ENCODE measurements around the gene ABCD3.
A peak's percentile ranks its signal among the peaks of the same experiment; 100 is the strongest.

ABCD3 gene

DNA sequence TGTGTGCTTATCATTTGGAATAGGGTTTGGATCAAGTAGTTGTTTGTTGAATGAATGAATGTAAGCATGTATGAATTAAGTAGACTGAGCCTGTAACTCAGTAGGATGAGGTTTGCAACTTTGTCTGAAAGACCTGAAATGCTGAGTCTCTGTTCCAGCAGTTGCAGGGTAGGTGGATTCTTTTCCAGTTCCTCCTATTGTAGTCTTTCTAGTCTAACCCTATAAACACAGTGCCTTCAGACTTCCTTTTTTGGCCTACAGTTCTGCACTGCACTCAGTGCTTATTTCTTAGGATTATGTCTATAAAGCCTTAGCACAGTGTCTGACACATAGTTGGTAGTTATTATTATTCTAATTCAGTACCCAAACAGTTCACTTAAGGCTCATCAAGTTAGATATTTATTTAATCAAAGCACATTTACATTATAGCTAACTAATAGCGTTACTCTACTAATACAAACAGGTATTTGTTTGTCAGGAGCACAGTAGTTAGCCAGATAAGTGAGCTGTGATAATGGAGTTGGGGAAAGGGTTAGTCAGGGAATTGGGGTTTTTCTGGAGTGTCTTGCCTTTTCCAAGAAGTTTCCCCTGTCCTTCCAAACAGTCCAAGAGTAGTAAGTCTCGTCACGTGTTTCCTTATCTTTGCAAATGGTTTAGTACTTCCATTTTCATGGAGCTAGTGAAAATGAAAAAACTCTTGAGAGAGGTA, 45.0 kb downstream of the ABCD3 start:
- peak; percentile 45 to 46 for DNase-seq

DNA sequence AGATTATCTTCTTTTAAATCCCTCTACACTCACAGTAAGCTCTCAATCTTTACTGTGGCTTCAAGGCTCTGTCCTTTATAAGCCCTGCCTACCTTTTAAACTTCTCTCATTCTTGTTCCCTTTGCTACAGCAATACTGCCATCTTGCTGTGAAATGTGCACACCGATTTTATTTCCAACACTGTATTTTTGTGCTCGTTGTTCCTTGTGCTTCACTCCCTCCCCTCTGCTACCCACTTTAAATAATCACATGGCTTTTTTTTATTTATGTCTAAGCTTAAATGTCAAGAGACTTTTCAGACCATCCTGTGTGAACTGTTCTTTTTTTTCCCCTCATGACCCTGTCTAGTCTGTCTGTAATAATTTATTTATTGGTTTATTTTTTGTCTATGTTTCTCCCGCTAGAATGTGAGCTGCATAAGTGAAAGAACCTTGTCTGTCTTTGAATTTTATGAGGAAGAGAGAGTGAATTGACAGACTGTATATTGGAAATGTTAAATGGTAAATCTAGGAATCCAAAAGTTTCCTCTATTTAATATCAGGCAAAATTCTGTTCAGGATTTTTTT, 45.7 kb downstream of the ABCD3 start:
- peak; percentile 21 to 62 for DNase-seq

DNA sequence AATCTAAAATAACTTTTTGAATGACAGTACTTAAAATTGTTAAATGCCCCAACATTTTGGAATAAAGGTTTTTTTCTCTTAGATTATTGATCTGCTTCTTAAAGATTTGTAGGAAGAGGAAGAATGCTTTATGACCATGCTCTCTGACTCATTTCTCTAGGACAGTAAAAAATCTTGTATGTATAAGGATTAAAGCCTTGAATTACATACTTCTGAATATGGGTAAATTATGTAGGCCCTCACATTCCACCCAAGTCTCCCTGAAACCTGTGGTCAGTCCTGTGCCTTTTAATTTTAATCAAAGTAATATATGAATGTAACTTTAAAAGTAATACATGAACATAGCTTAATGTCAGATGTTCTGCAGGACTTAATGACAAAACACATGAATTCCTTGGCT, 50.5 kb downstream of the ABCD3 start:
- DNase-seq = no peak

DNA sequence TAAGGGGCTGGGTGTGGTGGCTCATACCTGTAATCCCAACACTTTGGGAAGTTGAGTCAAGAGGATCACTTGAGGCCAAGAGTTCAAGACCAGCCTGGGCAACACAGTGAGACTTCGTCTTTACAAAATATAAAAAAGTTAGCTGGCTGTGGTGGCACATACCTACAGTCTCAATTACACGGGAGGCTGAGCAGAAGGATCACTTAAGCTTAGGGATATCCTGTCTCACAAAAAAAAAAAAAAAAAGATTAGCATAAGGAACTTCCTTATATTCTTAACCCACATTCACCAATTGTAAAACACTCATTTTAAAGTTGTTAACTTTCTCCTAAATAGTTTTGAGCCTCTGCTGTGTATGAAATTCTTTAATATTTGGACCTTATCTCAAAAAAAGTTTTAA, 53.1 kb downstream of the ABCD3 start:
- peak in 1 of 2 donors; percentile 6 for DNase-seq

DNA sequence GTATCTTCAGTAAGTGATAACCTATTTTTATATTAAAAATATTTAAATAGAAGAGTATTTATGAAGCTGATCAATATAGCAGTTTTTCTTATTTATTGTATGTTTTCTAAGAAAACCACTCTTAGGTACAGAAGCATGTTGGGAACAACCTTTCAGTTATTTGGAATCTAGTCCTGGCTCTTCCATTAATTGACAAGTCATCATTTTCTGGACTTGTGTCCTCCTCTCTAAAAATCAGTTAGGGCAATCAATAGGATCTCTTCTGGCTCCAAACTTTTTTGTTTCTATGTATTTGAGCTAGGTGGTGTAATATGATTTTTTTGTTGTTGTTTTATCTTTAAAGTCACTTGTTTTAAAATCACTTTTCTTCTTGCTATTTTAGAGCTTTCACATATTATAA, 57.0 kb downstream of the ABCD3 start:
- DNase-seq = no peak

DNA sequence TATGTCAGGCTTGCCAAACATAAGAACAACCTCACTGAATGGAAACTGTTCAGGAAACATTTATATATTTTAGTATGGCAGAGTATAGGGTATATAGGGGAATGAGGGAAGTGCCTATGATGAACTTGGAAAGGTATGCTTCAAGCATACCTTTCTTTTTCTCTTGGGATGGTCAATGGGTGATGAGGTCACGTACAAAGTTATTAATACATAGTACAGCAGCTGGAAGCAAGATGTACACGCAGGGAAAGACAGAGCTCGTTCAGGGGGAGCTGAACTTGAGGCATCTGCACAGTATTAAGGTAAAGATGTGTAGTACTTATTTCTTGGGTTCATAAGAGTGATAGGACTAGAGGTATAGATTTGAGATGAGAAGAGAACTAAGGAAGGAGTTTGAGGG, 61.5 kb downstream of the ABCD3 start:
- no peak for DNase-seq

DNA sequence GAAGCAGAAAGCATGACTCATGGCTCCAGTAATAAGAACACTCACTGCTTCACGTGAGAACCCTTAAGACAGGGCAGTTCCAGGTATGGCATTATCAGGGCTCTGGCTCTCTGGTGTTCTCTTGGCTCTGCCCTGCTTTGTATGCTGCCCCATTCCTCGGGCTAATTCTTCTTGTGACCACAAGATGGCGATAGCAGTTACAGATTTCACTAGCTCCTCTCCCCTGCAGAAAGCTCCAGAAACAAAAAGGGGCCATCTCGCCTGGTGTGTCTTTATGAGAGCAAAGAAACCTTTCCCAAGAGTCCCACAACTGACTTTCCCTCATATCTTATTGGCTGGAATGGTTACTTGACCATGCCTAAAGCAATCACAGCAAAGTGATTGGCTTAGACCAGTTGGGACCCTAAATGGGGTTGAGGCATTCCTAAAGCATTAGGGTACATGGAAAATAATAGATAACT, 63.3 kb downstream of the ABCD3 start:
- DNase-seq = peak; percentile 60 to 61

DNA sequence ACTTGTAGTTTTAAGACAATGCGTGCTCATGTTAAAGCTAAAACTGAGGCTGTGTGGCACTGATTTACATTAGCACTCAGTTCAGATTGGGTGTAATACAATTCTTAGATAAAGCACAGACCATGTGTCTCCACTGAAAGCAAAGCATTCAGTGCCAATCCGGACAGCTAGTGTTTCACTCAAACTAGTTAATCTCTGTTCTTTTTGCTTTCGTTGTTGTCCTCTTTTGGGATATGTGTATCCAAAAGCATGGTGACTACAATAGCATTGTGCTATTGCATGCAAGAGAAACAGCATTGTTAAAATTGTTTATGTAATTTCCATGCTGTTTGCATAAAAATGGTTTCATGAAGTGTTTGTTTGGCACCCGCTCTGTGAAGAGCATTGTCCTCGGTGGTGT, 68.8 kb downstream of the ABCD3 start:
- DNase-seq = no peak

DNA sequence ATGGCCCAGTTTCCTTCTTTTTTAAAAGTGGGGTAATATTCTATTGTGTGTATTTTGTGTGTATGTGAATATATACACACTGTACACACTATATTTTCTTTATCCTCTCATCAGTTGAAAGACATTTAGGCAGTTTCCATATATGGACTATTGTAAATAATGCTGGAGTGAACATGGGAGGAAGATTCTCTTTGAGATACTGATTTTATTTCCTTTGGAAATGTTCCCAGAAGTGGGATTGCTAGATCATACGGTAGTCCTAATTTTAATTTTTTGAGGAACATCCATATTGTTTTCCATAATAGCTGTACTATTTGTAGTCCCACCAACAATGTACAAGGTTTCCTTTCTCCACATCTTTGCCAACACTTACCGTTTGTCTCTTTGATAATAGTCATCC, 72.4 kb downstream of the ABCD3 start:
- no peak for DNase-seq

DNA sequence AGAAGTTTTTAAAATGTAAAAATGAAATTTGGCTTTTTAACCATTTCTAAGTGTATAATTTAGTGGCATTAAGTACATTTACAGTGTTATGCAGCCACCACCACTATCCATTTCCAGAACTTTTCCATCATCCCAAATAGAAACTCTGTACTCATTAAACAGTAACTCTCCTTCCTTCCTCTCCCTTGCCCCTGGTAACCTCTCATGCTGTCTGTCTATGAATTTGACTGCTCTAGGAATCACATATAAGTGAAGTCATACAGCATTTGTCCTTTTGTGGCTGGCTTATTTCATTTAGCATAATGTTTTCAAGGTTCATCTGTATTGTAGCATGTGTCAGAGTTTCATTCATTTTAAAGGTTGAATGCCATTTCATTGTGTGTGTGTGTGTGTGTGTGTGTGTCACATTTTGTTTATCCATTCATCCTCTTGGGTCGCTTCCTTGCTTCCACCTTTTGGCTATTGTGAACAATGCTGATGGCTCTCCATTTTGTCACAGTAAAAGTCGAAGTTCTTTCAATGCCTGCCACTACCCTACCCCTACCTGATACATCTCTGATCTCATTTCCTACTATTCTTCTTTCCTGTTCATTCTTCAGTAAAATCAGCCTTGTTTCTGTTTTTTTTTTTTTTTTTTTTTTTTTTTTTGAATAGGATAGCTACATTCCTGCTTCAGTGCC, 78.0 kb downstream of the ABCD3 start:
- DNase-seq = no peak

DNA sequence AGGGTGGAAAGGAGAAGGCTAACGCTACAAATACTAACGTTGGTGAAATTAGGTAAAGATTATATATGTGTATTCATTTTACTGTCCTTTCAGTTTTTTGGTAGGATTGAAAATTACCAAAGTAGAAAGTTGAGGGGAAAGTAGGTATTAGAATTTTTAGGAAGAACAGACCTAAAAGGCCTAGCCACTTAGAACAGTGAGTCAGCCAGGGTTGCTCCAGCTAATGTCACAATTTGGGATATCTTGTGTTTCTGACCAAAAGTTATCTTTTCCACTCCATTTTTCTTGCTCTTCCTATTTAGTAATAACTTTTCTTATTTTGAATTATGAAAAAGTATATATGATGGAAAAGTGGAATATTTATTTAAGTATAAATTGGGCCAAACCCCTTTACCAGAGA, 83.2 kb downstream of the ABCD3 start:
- DNase-seq = no peak

DNA sequence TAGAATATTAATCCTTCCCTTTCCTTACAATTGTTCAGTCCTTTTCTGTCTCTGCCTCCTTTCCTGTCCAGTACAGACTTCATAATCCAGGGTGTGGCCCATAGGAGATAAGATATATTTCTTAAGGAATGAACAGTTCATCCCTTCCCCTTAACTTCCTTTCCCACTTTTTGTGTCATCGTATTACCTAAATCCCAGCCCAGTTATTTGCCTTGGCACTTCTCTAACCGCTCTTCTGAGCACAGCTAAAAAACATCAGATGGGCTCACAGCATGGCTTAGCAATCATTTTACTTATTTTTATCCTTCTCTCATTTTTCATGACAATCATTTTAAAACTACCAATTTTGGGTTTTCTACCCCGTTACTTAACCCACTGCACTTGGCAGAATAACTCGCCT, 83.7 kb downstream of the ABCD3 start:
- no peak for DNase-seq

DNA sequence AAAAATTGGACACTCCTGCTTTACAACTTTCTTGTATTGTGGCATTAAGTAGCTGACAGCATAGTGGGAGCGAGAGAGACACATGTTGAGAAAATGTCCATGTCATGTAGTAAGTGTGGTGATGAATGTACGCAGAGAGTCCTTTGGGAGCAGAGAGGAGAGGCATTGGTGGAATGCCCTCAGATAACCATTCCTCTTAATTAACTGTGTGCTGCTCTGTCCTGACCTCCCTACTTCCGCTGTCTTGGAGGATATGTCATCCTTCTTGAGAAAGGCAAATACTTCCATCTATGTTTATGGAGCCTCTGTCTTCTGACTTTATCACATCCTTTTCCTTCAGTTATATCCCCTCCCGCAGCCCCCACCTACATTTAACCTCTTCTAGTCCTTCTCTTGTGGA, 85.0 kb downstream of the ABCD3 start:
- no peak for DNase-seq

DNA sequence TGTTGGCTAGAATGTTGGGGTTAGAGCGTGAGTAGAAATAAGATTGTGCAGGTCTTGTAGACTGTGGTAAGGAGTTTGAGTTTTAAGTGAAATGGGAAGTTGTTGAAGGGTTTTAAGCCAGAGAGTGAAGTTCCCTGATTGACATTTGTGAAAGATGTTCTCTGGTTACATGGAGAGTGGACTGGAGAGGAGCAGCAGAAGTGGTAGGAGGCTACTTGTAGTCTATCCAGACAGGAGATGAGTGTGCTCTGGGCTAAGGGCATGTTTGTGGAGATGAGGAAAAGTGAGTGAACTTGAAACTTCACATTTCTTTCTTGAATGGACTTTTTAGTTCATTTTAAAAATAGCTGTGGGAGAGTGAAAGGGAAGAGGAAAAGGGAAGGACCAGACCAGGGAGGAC, 86.4 kb downstream of the ABCD3 start:
- DNase-seq = peak; percentile 37 to 40

DNA sequence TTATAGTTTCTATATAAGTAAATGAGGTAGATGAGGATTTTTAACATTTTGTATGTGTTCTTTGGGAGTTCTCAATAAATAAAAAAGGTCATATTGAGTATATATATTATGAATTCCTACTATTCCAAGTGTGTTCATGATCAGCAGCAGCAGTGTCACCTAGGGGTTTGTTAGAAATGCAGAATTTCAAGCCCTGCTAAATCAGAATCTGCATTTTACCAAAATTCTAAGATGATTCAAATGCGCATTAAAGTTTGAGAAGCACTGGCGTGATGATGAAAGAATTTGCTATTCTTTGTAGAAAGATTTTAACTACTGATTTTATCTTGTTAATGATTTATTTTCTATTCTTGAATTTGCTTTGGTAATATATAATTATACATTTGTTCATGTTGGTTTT, 94.6 kb downstream of the ABCD3 start:
- DNase-seq = no peak

DNA sequence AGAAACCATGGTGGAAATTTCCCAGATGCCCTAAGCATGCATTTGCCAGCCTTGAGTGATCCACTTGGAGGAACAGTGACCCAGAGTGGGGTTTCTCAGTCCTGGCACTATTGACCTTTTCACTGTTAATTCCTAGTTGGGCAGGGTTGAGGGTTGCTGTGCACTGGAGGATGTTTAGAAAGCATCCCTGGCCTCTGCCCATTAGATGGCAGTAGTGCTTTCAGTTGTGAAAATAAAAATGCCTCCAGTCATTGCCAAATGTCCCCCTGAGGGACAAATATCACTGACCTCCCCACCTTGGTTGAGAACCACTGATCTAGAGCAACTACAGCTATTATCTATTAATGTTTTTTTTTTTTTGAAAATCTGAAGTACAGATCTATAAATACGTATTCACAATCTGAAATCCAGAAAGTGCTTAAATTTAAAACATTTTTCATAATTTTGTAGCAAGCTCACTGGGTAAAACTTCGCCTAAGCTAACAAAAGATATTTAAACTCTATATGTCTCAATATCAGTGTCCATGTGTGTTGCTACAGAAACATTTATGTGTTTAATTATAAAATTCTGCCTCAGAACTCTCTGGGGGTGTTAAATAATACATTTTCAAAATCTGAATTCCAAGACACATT, 96.0 kb downstream of the ABCD3 start:
- DNase-seq = peak; percentile 53 to 54

DNA sequence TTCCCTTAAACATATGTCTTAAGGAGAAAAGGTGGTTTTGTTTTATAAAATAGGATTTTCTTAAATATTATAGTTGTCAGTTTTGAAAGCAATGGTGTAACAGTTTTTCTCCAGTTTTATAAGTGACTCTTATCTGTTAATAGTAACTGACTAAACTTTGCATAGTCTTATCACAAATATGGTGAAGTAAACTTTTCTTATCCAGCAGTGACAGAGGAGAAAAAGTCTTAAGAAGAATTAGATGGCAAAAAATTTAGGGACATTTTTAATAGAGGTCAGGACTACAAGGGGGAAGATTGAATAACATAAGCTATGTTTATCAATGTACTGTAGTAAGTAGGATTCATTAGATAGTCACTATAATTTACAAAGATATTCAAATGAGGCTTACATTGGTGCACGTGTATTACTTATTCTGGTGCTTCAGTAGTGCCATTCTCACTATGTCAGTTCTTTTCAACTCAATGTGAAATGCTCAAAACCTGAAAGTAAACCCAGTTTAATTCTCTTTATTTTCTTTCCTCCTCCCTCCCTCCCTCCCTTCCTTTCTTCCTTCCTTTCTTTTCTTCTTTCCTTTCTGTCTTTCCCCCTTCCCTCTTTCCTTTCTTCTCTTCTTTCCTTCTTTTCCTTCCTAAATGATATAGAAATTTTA, 97.2 kb downstream of the ABCD3 start:
- no peak for DNase-seq

DNA sequence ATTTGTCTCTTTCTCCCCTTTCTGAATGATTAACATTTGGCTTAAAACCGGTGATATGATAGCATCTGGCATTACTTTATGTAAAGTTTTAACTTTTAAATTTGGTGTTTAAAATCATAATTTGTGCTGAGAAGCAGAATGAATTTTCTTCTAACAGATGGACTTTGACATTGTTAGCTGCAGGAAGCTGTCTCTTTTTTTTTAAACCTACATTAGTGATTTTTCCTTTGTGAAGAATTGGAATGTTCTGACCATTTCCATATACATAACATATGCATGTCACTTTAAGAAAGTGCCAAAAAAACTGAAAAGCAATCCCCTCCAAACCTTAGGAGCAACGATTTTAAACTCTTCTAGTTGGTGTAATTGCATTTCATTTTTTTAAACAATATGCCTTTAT, 101.2 kb downstream of the ABCD3 start:
- DNase-seq = no peak

DNA sequence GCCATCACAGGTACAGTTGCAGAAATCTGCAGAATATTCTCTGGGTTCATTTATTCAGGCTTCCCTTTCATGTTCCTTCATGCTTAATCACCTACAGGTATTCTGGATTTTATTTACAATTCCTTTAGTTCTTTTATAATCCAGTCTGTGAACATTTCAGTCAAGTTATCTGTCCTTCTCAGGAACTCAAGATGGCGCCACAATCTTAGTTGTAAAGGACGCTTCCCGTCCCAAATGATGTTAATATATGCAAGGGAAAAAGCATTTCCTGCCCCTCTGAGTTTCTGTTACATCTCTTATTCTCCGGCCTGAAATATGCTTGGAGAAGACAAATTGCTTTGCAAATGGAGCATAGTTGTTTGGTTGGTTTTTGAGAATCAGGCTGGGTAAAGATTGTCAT, 104.1 kb downstream of the ABCD3 start:
- peak; percentile 53 to 54 for DNase-seq

DNA sequence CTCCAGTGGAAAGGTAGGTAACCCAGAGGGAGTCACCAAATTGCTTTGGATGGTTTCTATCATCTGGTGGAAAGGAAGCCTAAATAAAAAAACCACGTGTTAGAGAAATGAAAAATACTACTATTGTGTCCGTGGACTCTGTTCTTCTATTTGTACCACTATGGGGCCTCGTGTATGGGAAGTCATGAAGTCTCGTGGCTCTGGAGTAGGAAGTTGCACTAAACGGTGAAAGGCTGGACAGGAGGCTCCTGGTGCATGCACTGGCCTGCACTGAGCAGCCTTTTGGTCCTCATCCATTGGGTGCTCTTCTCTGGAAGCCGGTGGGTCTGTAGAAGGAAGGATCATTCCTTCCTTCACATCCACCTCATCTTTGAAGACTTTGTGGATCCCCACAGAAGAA, 106.3 kb downstream of the ABCD3 start:
- peak; percentile 40 to 53 for DNase-seq

DNA sequence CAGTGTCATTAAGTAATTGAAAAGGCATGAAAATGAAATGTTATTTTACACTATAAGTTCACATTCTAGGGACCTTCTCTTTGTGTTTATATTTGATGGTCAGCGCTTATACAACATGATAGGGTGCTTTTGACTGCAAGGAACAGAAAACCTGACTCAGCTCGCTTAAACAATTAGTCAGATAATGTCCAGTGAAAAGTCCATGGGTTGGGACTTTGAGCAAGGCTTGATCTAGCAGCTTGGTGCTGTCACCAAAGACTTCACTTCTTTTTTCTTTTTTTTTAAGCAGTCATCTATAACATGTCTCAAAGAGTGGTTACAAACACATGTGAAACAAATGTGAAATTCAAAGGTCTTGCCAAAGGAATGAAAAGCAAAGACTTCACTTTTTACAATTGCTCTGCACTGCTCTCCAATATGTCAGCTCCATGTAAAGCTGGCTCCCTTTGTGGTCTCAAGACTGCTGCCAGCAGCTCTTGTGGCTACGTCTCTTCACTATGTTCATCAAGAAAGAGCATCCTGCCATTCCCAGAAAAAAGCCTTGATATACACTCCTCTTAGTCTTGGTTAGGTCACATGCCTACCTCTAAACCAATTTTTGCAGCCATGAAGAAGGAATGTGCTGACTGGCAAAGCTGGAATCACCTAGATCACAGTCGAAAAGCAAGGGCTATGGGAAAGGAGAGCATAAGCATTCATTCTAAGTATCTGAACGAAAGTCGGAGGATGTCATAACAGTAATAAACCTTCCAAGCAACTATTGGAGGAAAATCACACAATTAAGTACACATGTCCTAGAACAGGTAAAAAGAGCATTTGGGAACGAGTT, 108.2 kb downstream of the ABCD3 start:
- no peak for DNase-seq

DNA sequence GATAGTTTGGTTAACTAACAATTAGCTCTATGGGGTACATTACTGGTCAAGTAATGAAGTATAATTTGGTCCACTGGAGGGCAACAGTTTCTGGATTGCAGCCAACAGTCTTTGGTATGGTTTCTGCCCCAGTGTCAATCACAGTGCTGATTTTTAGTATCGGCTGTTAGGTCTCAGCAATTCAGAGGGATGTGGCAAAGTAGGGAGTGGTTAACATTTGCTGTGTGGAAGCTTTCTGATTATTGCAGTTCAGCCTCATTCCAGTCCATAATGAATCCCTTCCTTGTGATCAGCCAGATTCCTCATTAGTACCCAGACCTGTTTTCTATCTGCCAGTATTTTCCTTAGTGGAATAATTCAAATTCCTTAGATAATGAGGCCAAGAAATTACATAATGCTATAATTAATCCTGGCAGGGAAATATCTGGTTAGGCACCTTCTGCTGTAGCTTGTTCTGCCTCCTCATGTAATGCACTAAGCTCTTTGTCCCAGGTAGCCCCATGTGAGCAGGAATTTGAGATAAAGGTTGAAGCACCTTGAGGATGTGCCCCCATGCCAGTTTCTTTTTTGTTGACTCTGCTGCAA, 109.3 kb downstream of the ABCD3 start:
- DNase-seq = peak; percentile 33 to 39

Data from inflammatory macrophage (primary cell).